H1 (cell line): Measurements from ENCODE around the gene DUSP23. TPM values are rescaled to one million over a fixed set of nuclear protein-coding genes. Genes with fewer than 3 reads are reported as not detected.

Experiments used
- CTCF ChIA-PET: fragments of 300-600 bp; sonication (Branson Sonifier 250); formaldehyde crosslinking; loops from one replicate; lab custom pipeline; 2021; ENCODE audit not compliant: partially characterized antibody; lab: Charles Lee
- POLR2A ChIA-PET: fragments of 300-600 bp; sonication (Branson Sonifier 250); formaldehyde crosslinking; loops from one replicate; lab custom pipeline; 2021; ENCODE audit warnings: inconsistent platforms; ENCODE audit not compliant: partially characterized antibody; lab: Charles Lee
- DNase-seq, 2 experiments: peaks; one replicate each; pipeline versions ENCODE4 v3.0.0 to v3.0.0-alpha.2; 2010 to 2022; ENCODE audit warnings: low spot score in 2 of 2, low read depth in 1 of 2, mixed read lengths in 1 of 2
- FAIRE-seq: peaks from 2 replicates; lab custom pipeline; 2011; peaks lifted over from hg19 to GRCh38; lab: Jason Lieb, UNC
- H2AFZ ChIP-seq: 2 replicates; pipeline ENCODE4 v1.8.1; 2012; ENCODE audit warnings: low read length, inconsistent platforms
- H2AK5ac ChIP-seq: 2 replicates; pipeline ENCODE4 v1.6.1; 2013; ENCODE audit warnings: low read depth, low read length
- H2BK120ac ChIP-seq: replicated peaks from 2 replicates; pipeline ENCODE3; 2013; ENCODE audit warnings: low read depth, low read length, inconsistent platforms
- H2BK12ac ChIP-seq: 2 replicates; pipeline ENCODE4 v1.6.1; 2013; ENCODE audit warnings: low read depth, low read length
- H2BK15ac ChIP-seq: 2 replicates; pipeline ENCODE4 v1.6.1; 2013; ENCODE audit warnings: low read length
- H2BK20ac ChIP-seq: 2 replicates; pipeline ENCODE4 v1.6.1; 2013; ENCODE audit warnings: low read length
- H2BK5ac ChIP-seq: 2 replicates; pipeline ENCODE4 v1.6.1; 2013; ENCODE audit warnings: low read depth, low read length
- H3K14ac ChIP-seq: 2 replicates; pipeline ENCODE4 v1.6.1; 2013; ENCODE audit warnings: inconsistent platforms; ENCODE audit not compliant: insufficient read length
- H3K18ac ChIP-seq: 2 replicates; pipeline ENCODE4 v1.6.1; 2013; ENCODE audit warnings: low read length; ENCODE audit errors: extremely low read depth
- H3K23ac ChIP-seq: 2 replicates; pipeline ENCODE4 v1.6.1; 2013; ENCODE audit warnings: inconsistent platforms; ENCODE audit not compliant: insufficient read length
- H3K23me2 ChIP-seq: 2 replicates; pipeline ENCODE4 v1.6.1; 2013; ENCODE audit warnings: low read depth, low read length
- H3K27ac ChIP-seq: 2 replicates; pipeline ENCODE4 v1.6.1; 2011; ENCODE audit warnings: low read depth, low read length, inconsistent platforms
- H3K27me3 ChIP-seq, 4 experiments: replicated peaks in 1 of 4; 1 replicate in 1 of 4; 2 replicates in 3 of 4; pipeline versions ENCODE4 v1.6.1 to v1.8.1; 2011 to 2013; ENCODE audit warnings: low read length in 3 of 4, mild to moderate bottlenecking in 3 of 4, inconsistent platforms in 2 of 4, mixed read lengths in 2 of 4, moderate library complexity in 1 of 4; ENCODE audit not compliant: control insufficient read depth in 3 of 4, insufficient read depth in 3 of 4; ENCODE audit errors: extremely low read depth in 1 of 4
- H3K36me3 ChIP-seq, 4 experiments: 2 replicates each; pipeline versions ENCODE4 v1.6.1 to v1.8.1; 2011 to 2013; ENCODE audit warnings: mild to moderate bottlenecking in 4 of 4, low read length in 3 of 4, moderate library complexity in 2 of 4, control low read depth in 1 of 4, inconsistent platforms in 1 of 4; ENCODE audit not compliant: insufficient read depth in 4 of 4, control insufficient read depth in 2 of 4
- H3K4ac ChIP-seq: replicated peaks from 2 replicates; pipeline ENCODE3; 2013; ENCODE audit warnings: low read length, low read depth, mixed read lengths, inconsistent platforms; ENCODE audit not compliant: insufficient read length
- H3K4me1 ChIP-seq, 4 experiments: replicated peaks in 1 of 4; 1 replicate in 1 of 4; 2 replicates in 3 of 4; pipeline versions ENCODE4 v1.6.1 to v1.8.1; 2011 to 2013; ENCODE audit warnings: low read length in 3 of 4, inconsistent platforms in 2 of 4, mixed read lengths in 1 of 4; ENCODE audit not compliant: insufficient read depth in 4 of 4, control insufficient read depth in 3 of 4
- H3K4me2 ChIP-seq, 2 experiments: 2 replicates each; pipeline versions ENCODE4 v1.6.1 to v1.8.1; 2011 to 2013; ENCODE audit warnings: low read depth in 2 of 2, low read length in 2 of 2, control low read depth in 1 of 2, inconsistent platforms in 1 of 2, mild to moderate bottlenecking in 1 of 2; ENCODE audit not compliant: insufficient read depth in 1 of 2
- H3K4me3 ChIP-seq, 4 experiments: fragments of 200-600, 300-600 bp in 1 of 4; sonication (generic), shearing (Covaris generic), sonication (Bioruptor Twin) in 1 of 4; 2 replicates each; pipeline versions ENCODE4 v1.5.1 to v1.8.1; 2011 to 2016; ENCODE audit warnings: low read length in 4 of 4, low read depth in 3 of 4, control low read depth in 2 of 4, inconsistent platforms in 2 of 4, mild to moderate bottlenecking in 2 of 4, mixed read lengths in 1 of 4, moderate library complexity in 1 of 4; ENCODE audit not compliant: insufficient read depth in 2 of 4; ENCODE audit errors: extremely low read depth in 1 of 4
- H3K56ac ChIP-seq: replicated peaks from 2 replicates; pipeline ENCODE3; 2013; ENCODE audit warnings: low read depth, mild to moderate bottlenecking, mixed read lengths, low read length, inconsistent platforms; ENCODE audit not compliant: insufficient read length
- H3K79me1 ChIP-seq: 2 replicates; pipeline ENCODE4 v1.6.1; 2013; ENCODE audit warnings: low read depth, low read length, control low read depth
- H3K79me2 ChIP-seq, 2 experiments: 2 replicates each; pipeline versions ENCODE4 v1.6.1 to v1.8.1; 2012 to 2013; ENCODE audit warnings: low read length in 2 of 2, mild to moderate bottlenecking in 2 of 2, inconsistent platforms in 1 of 2; ENCODE audit not compliant: insufficient read depth in 2 of 2, control insufficient read depth in 1 of 2
- H3K9ac ChIP-seq, 4 experiments: replicated peaks in 1 of 4; 1 replicate in 1 of 4; 2 replicates in 3 of 4; pipeline versions ENCODE4 v1.6.1 to v1.8.1; 2011 to 2013; ENCODE audit warnings: low read depth in 3 of 4, low read length in 3 of 4, control low read depth in 2 of 4, mild to moderate bottlenecking in 2 of 4, moderate library complexity in 2 of 4, inconsistent platforms in 1 of 4; ENCODE audit errors: extremely low read depth in 1 of 4
- H3K9me3 ChIP-seq, 2 experiments: 2 replicates each; pipeline versions ENCODE4 v1.6.1 to v1.8.1; 2012 to 2013; ENCODE audit warnings: mild to moderate bottlenecking in 2 of 2, moderate library complexity in 2 of 2, control low read depth in 1 of 2, inconsistent platforms in 1 of 2, low read depth in 1 of 2, low read length in 1 of 2, mixed read lengths in 1 of 2; ENCODE audit not compliant: insufficient read depth in 2 of 2
- H4K20me1 ChIP-seq, 2 experiments: replicated peaks in 1 of 2; 2 replicates each; pipeline versions ENCODE3 to v1.8.1; 2011 to 2013; ENCODE audit warnings: inconsistent platforms in 2 of 2, low read length in 2 of 2, mild to moderate bottlenecking in 1 of 2; ENCODE audit not compliant: insufficient read depth in 2 of 2, control insufficient read depth in 1 of 2
- H4K5ac ChIP-seq: 2 replicates; pipeline ENCODE4 v1.6.1; 2013; ENCODE audit warnings: low read length, low read depth, mixed read lengths, inconsistent platforms; ENCODE audit not compliant: insufficient read length
- H4K8ac ChIP-seq: 2 replicates; pipeline ENCODE4 v1.8.0; 2013; ENCODE audit warnings: mild to moderate bottlenecking, moderate library complexity, low read length, inconsistent platforms; ENCODE audit not compliant: insufficient read depth; ENCODE audit errors: extremely low read depth
- H4K91ac ChIP-seq: replicated peaks from 2 replicates; pipeline ENCODE3; 2013; ENCODE audit warnings: low read length, mixed read lengths, inconsistent platforms; ENCODE audit not compliant: insufficient read length
- TEAD4 ChIP-seq: IDR thresholded peaks from 2 replicates; pipeline ENCODE4 v1.6.1; 2012; ENCODE audit warnings: low read depth, low read length, inconsistent platforms, mixed read lengths
- WGBS, 2 experiments: shearing (Covaris generic) in 1 of 2; methylation state at CpG; one replicate each; pipeline versions ENCODE4 v1.1.6 to v1.1.7; 2013 to 2015; ENCODE audit warnings: low lambda C conversion rate in 2 of 2, mixed read lengths in 2 of 2, inconsistent platforms in 1 of 2, low coverage in 1 of 2, missing lambda C conversion rate in 1 of 2; ENCODE audit not compliant: insufficient replicate concordance in 2 of 2, insufficient coverage in 1 of 2, insufficient read length in 1 of 2; ENCODE audit errors: extremely low coverage in 1 of 2, missing lambda C conversion rate in 1 of 2; 5-methylcytosine and 5-hydroxymethylcytosine counted together
- polyA plus RNA-seq, 7 experiments: library from polyadenylated mRNA; depleted of rRNA in 3 of 7; stranded (reverse) in 5 of 7; unstranded in 2 of 7; fragments of >200 nt in 5 of 7; fragments of 200-250 nt in 2 of 7; gene quantifications; 1 replicate in 5 of 7; 2 replicates in 1 of 7; 4 replicates in 1 of 7; pipeline versions ENCODE4 v1.2.1 to v1.2.3, GENCODE V29; 2011 to 2013; ENCODE audit warnings: missing spikeins in 2 of 7, mixed read lengths in 2 of 7
- total RNA-seq: library from RNA; stranded (reverse); fragmentation: NEBNext Ultra II Directional; extraction: Animal tissue kit (Norgen Biotek cat#: 25700); gene quantifications from 2 replicates; pipeline ENCODE4 v1.2.1, GENCODE V29; 2021

Gene DUSP23
- total and polyA plus RNA-seq, 2 of the 8 experiments (the other 6 are each of a cell fraction or from before 2014, with no cell fraction given) = 45.8 to 80.1 TPM

GRCh38 chr1:159781992-159782391, 1.2 kb downstream of the DUSP23 start:
- no peak overlapping the region for H2BK15ac ChIP-seq
- H3K4me1 ChIP-seq = peaks cover 2 to 13% (median 9%) of the 10 kb centered on the region in 4 experiments; a peak in 4 of 7 replicates
- no peaks in the 10 kb centered on the region for H3K9me3 ChIP-seq
- H4K5ac ChIP-seq = no peak overlapping the region
- peaks cover 0 to 2% (median 0%) of the 10 kb centered on the region in 4 experiments; a peak in 1 of 7 replicates for H3K27me3 ChIP-seq
- no peak overlapping the region for H2AFZ ChIP-seq
- no peaks in the 10 kb centered on the region; a peak in 1 of 8 replicates for H3K36me3 ChIP-seq
- ChIA-PET CTCF (interaction anchor here (0.9 to 4.4 kb wide), 7 partner anchors 8 to 652 kb away, joined by 4 to 39 read pairs (median 5); no protein-coding TSS in a partner anchor), POLR2A (interaction anchor here (1.0 to 1.3 kb wide), 4 partner anchors 8 to 164 kb away, joined by 3 to 6 read pairs (median 4); partner anchors contain the start of gene IGSF9)
- FAIRE-seq = no peak
- no peak overlapping the region for H2BK120ac ChIP-seq
- no peak overlapping the region for H3K14ac ChIP-seq
- peak overlapping the region; percentile 72 to 92 for H3K4me2 ChIP-seq
- no peak overlapping the region for H2BK5ac ChIP-seq
- H2BK12ac ChIP-seq = peak overlapping the region; percentile 41; the same call in 1 of the 2 replicates
- no peak overlapping the region for H3K27ac ChIP-seq
- no peak overlapping the region for H2BK20ac ChIP-seq
- DNase-seq = no peak
- no peak overlapping the region for H3K56ac ChIP-seq
- H2AK5ac ChIP-seq = no peak overlapping the region
- H3K4ac ChIP-seq = no peak overlapping the region
- no peak overlapping the region for H4K91ac ChIP-seq
- no peak overlapping the region for H3K18ac ChIP-seq
- no peak overlapping the region for H3K23ac ChIP-seq
- H4K20me1 ChIP-seq = peaks cover 0 to 3% of the 10 kb centered on the region in 2 experiments
- H3K23me2 ChIP-seq = peaks cover 5% of the 10 kb centered on the region; the same call in 1 of the 2 replicates
- no peaks in the 10 kb centered on the region for H3K79me1 ChIP-seq
- H4K8ac ChIP-seq = no peak overlapping the region
- 90% methylated on average over 12 of the region's 12 CpGs; no CpG with 5 or more reads in 1 of the 2 experiments for WGBS, 2 experiments
- no peak overlapping the region for H3K9ac ChIP-seq
- H3K79me2 ChIP-seq = no peaks in the 10 kb centered on the region
- H3K4me3 ChIP-seq = peak overlapping the region in 1 of 4 experiments; percentile 75; a peak in 2 of 8 replicates
- no peak for TF ChIP-seq TEAD4
